Fibroblast of lung (primary cell): ENCODE results near the gene GPR4. TPM values are rescaled to one million over a fixed set of nuclear protein-coding genes. Genes with fewer than 3 reads are reported as not detected.

ENCODE experiments used
- DNase-seq, 2 donors: peaks; one replicate each; pipeline versions ENCODE4 v3.0.0 to v3.0.0-alpha.2; 2010; ENCODE audit warnings: low read depth in 2 of 2
- H2AFZ ChIP-seq: 2 replicates; pipeline ENCODE4 v1.5.1; 2012; ENCODE audit warnings: low read length, control low read depth, inconsistent platforms
- H3K27ac ChIP-seq: 2 replicates; pipeline ENCODE4 v1.5.1; 2011; ENCODE audit warnings: low read length, control low read depth; ENCODE audit not compliant: insufficient read depth
- H3K27me3 ChIP-seq: 2 replicates; pipeline ENCODE4 v1.5.1; 2011; ENCODE audit warnings: mild to moderate bottlenecking, low read length; ENCODE audit not compliant: control insufficient read depth, insufficient read depth
- H3K36me3 ChIP-seq: 2 replicates; pipeline ENCODE4 v1.5.1; 2011; ENCODE audit warnings: low read length; ENCODE audit not compliant: control insufficient read depth, insufficient read depth
- H3K4me1 ChIP-seq: 2 replicates; pipeline ENCODE4 v1.5.1; 2011; ENCODE audit warnings: low read length; ENCODE audit not compliant: control insufficient read depth, insufficient read depth; ENCODE audit errors: extremely low read depth
- H3K4me2 ChIP-seq: 2 replicates; pipeline ENCODE4 v1.5.1; 2011; ENCODE audit warnings: low read length, control low read depth; ENCODE audit not compliant: insufficient read depth; ENCODE audit errors: extremely low read depth
- H3K4me3 ChIP-seq, 4 experiments: fragments of 200-600 bp in 1 of 4; sonication (generic) in 1 of 4; replicated peaks in 1 of 4; 2 replicates each; pipeline ENCODE4 v1.5.1; 2011 to 2016; ENCODE audit warnings: low read length in 4 of 4, low read depth in 3 of 4, mild to moderate bottlenecking in 3 of 4, control low read depth in 2 of 4, inconsistent platforms in 1 of 4, mixed read lengths in 1 of 4; ENCODE audit not compliant: insufficient read depth in 1 of 4; ENCODE audit errors: control extremely low read depth in 1 of 4
- H3K79me2 ChIP-seq: 2 replicates; pipeline ENCODE4 v1.5.1; 2012; ENCODE audit warnings: mild to moderate bottlenecking, low read length, inconsistent platforms; ENCODE audit not compliant: control insufficient read depth, insufficient read depth
- H3K9ac ChIP-seq: 2 replicates; pipeline ENCODE4 v1.5.1; 2011; ENCODE audit warnings: mild to moderate bottlenecking, low read length, control low read depth; ENCODE audit not compliant: insufficient read depth
- H3K9me3 ChIP-seq: 2 replicates; pipeline ENCODE4 v1.5.1; 2012; ENCODE audit warnings: low read depth, low read length; ENCODE audit not compliant: control insufficient read depth, insufficient read depth
- H4K20me1 ChIP-seq: 2 replicates; pipeline ENCODE4 v1.5.1; 2011; ENCODE audit warnings: low read length; ENCODE audit not compliant: control insufficient read depth, insufficient read depth; ENCODE audit errors: extremely low read depth
- EZH2 ChIP-seq: IDR thresholded peaks from 2 replicates; pipeline ENCODE4 v1.5.1; 2012; ENCODE audit warnings: low read length, control low read depth, mild to moderate bottlenecking; ENCODE audit errors: missing control alignments
- polyA plus RNA-seq, 2 donors: library from polyadenylated mRNA; depleted of rRNA in 1 of 2; stranded (reverse) in 1 of 2; unstranded in 1 of 2; fragments of >200 nt; gene quantifications; 2 replicates each; pipeline ENCODE4 v1.2.1, GENCODE V29; 2011 to 2012; ENCODE audit warnings: missing spikeins in 1 of 2
- total RNA-seq: library from RNA; depleted of rRNA; stranded (reverse); fragments of >200 nt; gene quantifications from 2 replicates; pipeline ENCODE4 v1.2.1, GENCODE V29; 2014
- TF ChIP-seq, protein P1 (sequence below), 2 donors: IDR thresholded peaks in 1 of 2; conservative IDR thresholded peaks in 1 of 2; 1 replicate in 1 of 2; 2 replicates in 1 of 2; pipeline ENCODE4 v1.5.1; 2011 to 2012; ENCODE audit warnings: low read length in 2 of 2, control low read depth in 1 of 2, inconsistent platforms in 1 of 2, low read depth in 1 of 2, mild to moderate bottlenecking in 1 of 2

GPR4 gene
- total and polyA plus RNA-seq, 2 donors (not counting 1 experiment from before 2014, with no cell fraction given), result 0.58 TPM; not detected in 1

DNA sequence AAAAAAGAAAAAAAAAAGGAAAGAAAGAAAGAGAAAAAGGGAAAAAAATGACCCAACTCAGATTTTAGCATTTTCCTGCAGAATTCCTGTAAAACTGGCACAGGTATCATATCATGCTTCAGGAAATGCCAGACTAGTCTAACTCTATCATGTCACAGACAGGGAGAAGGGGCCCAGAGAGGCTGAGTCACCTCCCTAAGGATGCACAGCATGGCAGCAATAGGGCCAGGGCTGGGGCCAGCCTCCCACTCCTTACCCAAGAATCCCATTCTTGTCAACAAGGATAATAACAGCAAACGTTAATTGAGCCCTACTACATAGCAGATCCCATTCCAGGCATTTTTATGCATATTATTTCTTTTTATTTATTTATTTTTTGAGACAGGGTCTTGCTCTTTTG, 8.5 kb downstream of the GPR4 start:
- Histone ChIP-seq H3K36me3 (no peaks in the 10 kb centered on the region), H2AFZ (no peak overlapping the region), H3K9me3 (no peaks in the 10 kb centered on the region), H3K79me2 (no peaks in the 10 kb centered on the region), H3K9ac (no peak overlapping the region), H3K4me2 (no peak overlapping the region), H3K4me3 (no peak overlapping the region), H4K20me1 (no peaks in the 10 kb centered on the region), H3K27ac (no peak overlapping the region), H3K4me1 (peaks cover 1% of the 10 kb centered on the region), H3K27me3 (peaks cover 5% of the 10 kb centered on the region)
- TF ChIP-seq, protein P1, sequence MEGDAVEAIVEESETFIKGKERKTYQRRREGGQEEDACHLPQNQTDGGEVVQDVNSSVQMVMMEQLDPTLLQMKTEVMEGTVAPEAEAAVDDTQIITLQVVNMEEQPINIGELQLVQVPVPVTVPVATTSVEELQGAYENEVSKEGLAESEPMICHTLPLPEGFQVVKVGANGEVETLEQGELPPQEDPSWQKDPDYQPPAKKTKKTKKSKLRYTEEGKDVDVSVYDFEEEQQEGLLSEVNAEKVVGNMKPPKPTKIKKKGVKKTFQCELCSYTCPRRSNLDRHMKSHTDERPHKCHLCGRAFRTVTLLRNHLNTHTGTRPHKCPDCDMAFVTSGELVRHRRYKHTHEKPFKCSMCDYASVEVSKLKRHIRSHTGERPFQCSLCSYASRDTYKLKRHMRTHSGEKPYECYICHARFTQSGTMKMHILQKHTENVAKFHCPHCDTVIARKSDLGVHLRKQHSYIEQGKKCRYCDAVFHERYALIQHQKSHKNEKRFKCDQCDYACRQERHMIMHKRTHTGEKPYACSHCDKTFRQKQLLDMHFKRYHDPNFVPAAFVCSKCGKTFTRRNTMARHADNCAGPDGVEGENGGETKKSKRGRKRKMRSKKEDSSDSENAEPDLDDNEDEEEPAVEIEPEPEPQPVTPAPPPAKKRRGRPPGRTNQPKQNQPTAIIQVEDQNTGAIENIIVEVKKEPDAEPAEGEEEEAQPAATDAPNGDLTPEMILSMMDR (conservative IDR thresholded peaks at IDR 0.05 in 1 of 2, IDR thresholded peaks at IDR 0.05 in 1 of 2; ENCODE audit: low read depth in 1 of 2, low read length in 2 of 2), result no peak
- no peak for TF ChIP-seq EZH2
- DNase-seq, result no peak

- H3K27ac ChIP-seq, result no peak overlapping the region
- no peak for DNase-seq
Measured at GRCh38 chr19:45592366-45592765, 9.6 kb downstream of the GPR4 start.

GRCh38 chr19:45591638-45592005, 10.4 kb downstream of the GPR4 start:
- Histone ChIP-seq H4K20me1 (no peaks in the 10 kb centered on the region), H3K4me1 (no peaks in the 10 kb centered on the region), H3K9me3 (no peaks in the 10 kb centered on the region), H3K27ac (no peak overlapping the region), H2AFZ (no peak overlapping the region), H3K4me2 (no peak overlapping the region), H3K27me3 (no peaks in the 10 kb centered on the region), H3K9ac (no peak overlapping the region), H3K4me3 (no peak overlapping the region), H3K36me3 (no peaks in the 10 kb centered on the region), H3K79me2 (no peaks in the 10 kb centered on the region)
- TF ChIP-seq, protein P1 (conservative IDR thresholded peaks at IDR 0.05 in 1 of 2, IDR thresholded peaks at IDR 0.05 in 1 of 2; ENCODE audit: low read depth in 1 of 2, low read length in 2 of 2), result no peak
- no peak for TF ChIP-seq EZH2
- no peak for DNase-seq

More at GRCh38 chr19:45592366-45592765, 9.6 kb downstream of the GPR4 start:
- Histone ChIP-seq H3K36me3 (no peaks in the 10 kb centered on the region), H3K27me3 (no peaks in the 10 kb centered on the region), H2AFZ (no peak overlapping the region), H3K79me2 (no peaks in the 10 kb centered on the region), H3K9ac (no peak overlapping the region), H3K4me2 (no peak overlapping the region), H3K4me1 (no peaks in the 10 kb centered on the region), H3K9me3 (no peaks in the 10 kb centered on the region), H3K4me3 (no peak overlapping the region), H4K20me1 (no peaks in the 10 kb centered on the region)
- TF ChIP-seq, protein P1 (conservative IDR thresholded peaks at IDR 0.05 in 1 of 2, IDR thresholded peaks at IDR 0.05 in 1 of 2; ENCODE audit: low read depth in 1 of 2, low read length in 2 of 2), result no peak
- no peak for TF ChIP-seq EZH2
